SU-DHL-6 (cell line): ENCODE results near the gene YTHDC2.
A peak's percentile ranks its signal among the peaks of the same experiment; 100 is the strongest.

Experiments used
- H2AFZ ChIP-seq: fragments of 200-600 bp; sonication (generic); 2 replicates; pipeline ENCODE4 v1.6.1; 2014; ENCODE audit warnings: low read depth, mild to moderate bottlenecking, moderate library complexity, mixed read lengths, antibody characterized with exemption, low read length; ENCODE audit not compliant: severe bottlenecking
- H3F3A ChIP-seq: fragments of 200-600 bp; shearing (Covaris generic); 2 replicates; pipeline ENCODE4 v1.6.0; 2016; ENCODE audit warnings: antibody characterized with exemption, mild to moderate bottlenecking; ENCODE audit not compliant: insufficient read depth
- H3K27ac ChIP-seq: fragments of 200-600 bp; sonication (generic); 2 replicates; pipeline ENCODE4 v1.5.1; 2016; ENCODE audit warnings: low read depth, mild to moderate bottlenecking, low read length, moderate library complexity, mixed read lengths
- H3K27me3 ChIP-seq: fragments of 200-600 bp; sonication (generic), shearing (Covaris generic); 2 replicates; pipeline ENCODE4 v1.6.0; 2014; ENCODE audit warnings: mild to moderate bottlenecking, low read length
- H3K36me3 ChIP-seq: fragments of 200-600 bp; sonication (generic); 2 replicates; pipeline ENCODE4 v1.6.1; 2014; ENCODE audit warnings: mild to moderate bottlenecking, low read length, mixed read lengths
- H3K4me2 ChIP-seq: fragments of 300-600, 200-600 bp; shearing (Covaris generic), sonication (generic); 2 replicates; pipeline ENCODE4 v1.6.0; 2014; ENCODE audit warnings: low read length, low read depth, mild to moderate bottlenecking; ENCODE audit not compliant: poor library complexity, severe bottlenecking
- H3K4me3 ChIP-seq: fragments of 200-600 bp; sonication (generic); 2 replicates; pipeline ENCODE4 v1.5.1; 2014; ENCODE audit warnings: antibody characterized with exemption, low read length, mild to moderate bottlenecking, mixed read lengths; ENCODE audit not compliant: insufficient read depth, poor library complexity, severe bottlenecking
- H3K79me2 ChIP-seq: fragments of 200-600 bp; sonication (generic); 2 replicates; pipeline ENCODE4 v1.6.1; 2014; ENCODE audit warnings: mild to moderate bottlenecking, low read length, moderate library complexity; ENCODE audit not compliant: insufficient read depth
- H3K9ac ChIP-seq: fragments of 200-600 bp; sonication (generic); 2 replicates; pipeline ENCODE4 v1.7.0; 2014; ENCODE audit warnings: mild to moderate bottlenecking, low read length
- H3K9me2 ChIP-seq: fragments of 200-600 bp; sonication (generic); replicated peaks from 2 replicates; pipeline ENCODE4 v1.6.1; 2014; ENCODE audit warnings: low read length; ENCODE audit not compliant: insufficient read depth
- H3K9me3 ChIP-seq: fragments of 200-600 bp; sonication (generic); 2 replicates; pipeline ENCODE4 v1.6.1; 2014; ENCODE audit warnings: low read length, mixed read lengths; ENCODE audit not compliant: insufficient read depth
- H4K20me1 ChIP-seq: fragments of 200-600 bp; sonication (generic); 2 replicates; pipeline ENCODE4 v1.6.1; 2014; ENCODE audit warnings: low read depth, mild to moderate bottlenecking, antibody characterized with exemption, low read length, moderate library complexity, mixed read lengths
- EZH2phosphoT487 ChIP-seq: fragments of 200-600 bp; sonication (generic), shearing (Covaris generic); conservative IDR thresholded peaks from 2 replicates; pipeline ENCODE4 v1.6.1; 2018; ENCODE audit warnings: mild to moderate bottlenecking, antibody characterized with exemption, low read length, moderate library complexity, mixed read lengths
- TF ChIP-seq, protein P1 (sequence below): fragments of 200-600 bp; sonication (generic); IDR thresholded peaks from one replicate; pipeline ENCODE4 v1.5.1; 2017; ENCODE audit warnings: antibody characterized with exemption, mild to moderate bottlenecking, low read length, moderate library complexity; ENCODE audit not compliant: insufficient read depth, poor library complexity, severe bottlenecking

Gene YTHDC2

GRCh38 chr5:113514289-113514635 lies 768 bp downstream of the YTHDC2 start:
- Histone ChIP-seq H3K9me3 (no peaks in the 10 kb centered on the region), H3K4me3 (peak overlapping the region; percentile 74), H3K27ac (peak overlapping the region; percentile 12; the same call in 1 of the 2 replicates), H3K4me2 (peak overlapping the region; percentile 97), H2AFZ (peak overlapping the region; percentile 88), H3K9me2 (no peaks in the 10 kb centered on the region), H3F3A (peaks cover 6% of the 10 kb centered on the region; the same call in 1 of the 2 replicates), H3K27me3 (no peaks in the 10 kb centered on the region), H4K20me1 (no peaks in the 10 kb centered on the region), H3K9ac (peak overlapping the region; percentile 78), H3K36me3 (no peaks in the 10 kb centered on the region; the same call in 1 of the 2 replicates), H3K79me2 (peaks cover 37% of the 10 kb centered on the region)
- TF ChIP-seq, protein P1, sequence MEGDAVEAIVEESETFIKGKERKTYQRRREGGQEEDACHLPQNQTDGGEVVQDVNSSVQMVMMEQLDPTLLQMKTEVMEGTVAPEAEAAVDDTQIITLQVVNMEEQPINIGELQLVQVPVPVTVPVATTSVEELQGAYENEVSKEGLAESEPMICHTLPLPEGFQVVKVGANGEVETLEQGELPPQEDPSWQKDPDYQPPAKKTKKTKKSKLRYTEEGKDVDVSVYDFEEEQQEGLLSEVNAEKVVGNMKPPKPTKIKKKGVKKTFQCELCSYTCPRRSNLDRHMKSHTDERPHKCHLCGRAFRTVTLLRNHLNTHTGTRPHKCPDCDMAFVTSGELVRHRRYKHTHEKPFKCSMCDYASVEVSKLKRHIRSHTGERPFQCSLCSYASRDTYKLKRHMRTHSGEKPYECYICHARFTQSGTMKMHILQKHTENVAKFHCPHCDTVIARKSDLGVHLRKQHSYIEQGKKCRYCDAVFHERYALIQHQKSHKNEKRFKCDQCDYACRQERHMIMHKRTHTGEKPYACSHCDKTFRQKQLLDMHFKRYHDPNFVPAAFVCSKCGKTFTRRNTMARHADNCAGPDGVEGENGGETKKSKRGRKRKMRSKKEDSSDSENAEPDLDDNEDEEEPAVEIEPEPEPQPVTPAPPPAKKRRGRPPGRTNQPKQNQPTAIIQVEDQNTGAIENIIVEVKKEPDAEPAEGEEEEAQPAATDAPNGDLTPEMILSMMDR: no peak
- no peak for TF ChIP-seq EZH2phosphoT487

DNA sequence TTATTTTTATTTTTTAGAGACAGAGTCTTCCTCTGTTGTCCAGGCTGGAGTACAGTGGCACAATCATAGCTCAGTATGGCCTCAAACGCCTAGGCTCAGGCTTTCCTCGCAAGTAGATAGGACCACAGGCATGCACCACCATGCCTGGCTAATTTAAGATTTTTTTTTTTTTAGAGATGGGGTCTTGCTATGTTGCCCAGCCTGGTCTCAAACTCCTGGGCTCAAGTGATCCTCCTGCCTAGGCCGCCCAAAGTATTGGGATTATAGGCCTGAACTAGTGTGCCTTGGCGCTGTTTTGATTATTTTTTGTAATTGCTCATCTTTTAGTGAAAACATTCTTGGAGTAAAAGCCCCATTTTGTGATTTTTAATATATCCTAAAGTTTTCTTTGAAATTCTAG lies 5.4 kb downstream of the YTHDC2 start:
- H4K20me1 ChIP-seq: no peaks in the 10 kb centered on the region
- H3K9me3 ChIP-seq: no peaks in the 10 kb centered on the region
- H3K4me3 ChIP-seq: no peak overlapping the region
- no peak overlapping the region for H2AFZ ChIP-seq
- H3K9ac ChIP-seq: no peak overlapping the region
- no peak overlapping the region for H3K4me2 ChIP-seq
- peaks cover 12% of the 10 kb centered on the region for H3K36me3 ChIP-seq
- H3K9me2 ChIP-seq: no peaks in the 10 kb centered on the region
- no peaks in the 10 kb centered on the region for H3K27me3 ChIP-seq
- peaks cover 58% of the 10 kb centered on the region for H3K79me2 ChIP-seq
- peaks cover 12% of the 10 kb centered on the region; the same call in 1 of the 2 replicates for H3F3A ChIP-seq
- no peak overlapping the region for H3K27ac ChIP-seq
- TF ChIP-seq, protein P1: no peak
- no peak for TF ChIP-seq EZH2phosphoT487

- Histone ChIP-seq H3K27ac (no peak overlapping the region), H4K20me1 (no peaks in the 10 kb centered on the region), H3K4me3 (no peak overlapping the region), H3K27me3 (no peaks in the 10 kb centered on the region), H3K9ac (no peak overlapping the region), H3K9me2 (no peaks in the 10 kb centered on the region), H3F3A (peaks cover 12% of the 10 kb centered on the region; the same call in 1 of the 2 replicates), H3K36me3 (peaks cover 12% of the 10 kb centered on the region), H2AFZ (no peak overlapping the region), H3K4me2 (no peak overlapping the region), H3K79me2 (peaks cover 55% of the 10 kb centered on the region), H3K9me3 (no peaks in the 10 kb centered on the region)
- TF ChIP-seq EZH2phosphoT487: no peak
- TF ChIP-seq, protein P1: no peak
Measured at GRCh38 chr5:113519412-113519811, 5.9 kb downstream of the YTHDC2 start.
